Measurements from ENCODE around the gene PSMD13. TPM values are rescaled to one million over a fixed set of nuclear protein-coding genes. Genes with fewer than 3 reads are reported as not detected.

PSMD13 gene
- total RNA-seq, 5 donors from 2014 or later (not counting 1 experiment from before 2014, with no cell fraction given), result 74.0 to 115 (median 108) TPM

DNA sequence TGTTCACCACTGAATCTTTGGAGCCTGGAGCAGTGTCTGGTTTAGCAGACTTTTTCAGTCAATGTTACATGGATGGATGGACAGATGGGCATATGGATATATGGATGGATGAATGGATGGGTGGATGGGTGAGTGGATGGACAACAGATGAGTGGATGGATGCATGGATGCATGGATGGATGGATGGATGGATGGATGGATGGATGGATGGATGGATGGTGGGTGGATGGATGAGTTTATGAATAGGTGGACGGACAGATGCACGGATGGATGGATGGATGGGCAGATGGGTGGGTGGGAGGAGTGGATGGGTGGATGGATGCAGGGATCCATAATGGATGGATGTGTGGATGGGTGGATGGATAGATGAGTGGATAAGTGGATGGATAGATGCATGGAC lies 19.0 kb downstream of the PSMD13 start:
- no peaks in the 10 kb centered on the region for H3K9me3 ChIP-seq
- Mint-ChIP-seq H3K27me3 (peaks cover 0 to 4% of the 10 kb centered on the region in 2 donors), H3K36me3 (peaks cover 25% of the 10 kb centered on the region), H3K27ac (no peak overlapping the region), H3K4me1 (peaks cover 5 to 15% (median 6%) of the 10 kb centered on the region in 3 donors), H3K9me3 (no peaks in the 10 kb centered on the region), H3K4me3 (no peak overlapping the region)
- ChIA-PET POLR2A (no interaction called here), CTCF (no interaction called here)
- no peak for DNase-seq
- peaks cover 5 to 30% of the 10 kb centered on the region in 2 donors for H3K36me3 ChIP-seq (ENCODE audit: control insufficient read depth in 2 of 2, extremely low read depth in 1 of 2, insufficient read depth in 1 of 2, low read length in 1 of 2)
- no peak for ATAC-seq (replicated peaks in 1 of 4)
- peaks cover 0 to 7% of the 10 kb centered on the region in 2 experiments for H3K27me3 ChIP-seq (replicated peaks in 1 of 2; ENCODE audit: control insufficient read depth in 2 of 2, extremely low read depth in 1 of 2, insufficient read depth in 2 of 2, low read length in 1 of 2)
- no peak overlapping the region for H3K27ac ChIP-seq (ENCODE audit: low read length)
- H3K4me3 ChIP-seq (ENCODE audit: control insufficient read depth in 1 of 2, extremely low read depth in 1 of 2, low read length in 1 of 2), result no peak overlapping the region
- 98% methylated on average over 2 of the region's 2 CpGs for WGBS (ENCODE audit: insufficient coverage)
- peaks cover 2 to 4% of the 10 kb centered on the region in 2 experiments for H3K4me1 ChIP-seq (ENCODE audit: control insufficient read depth in 1 of 2, extremely low read depth in 1 of 2, insufficient read depth in 2 of 2, low read length in 2 of 2)

DNA sequence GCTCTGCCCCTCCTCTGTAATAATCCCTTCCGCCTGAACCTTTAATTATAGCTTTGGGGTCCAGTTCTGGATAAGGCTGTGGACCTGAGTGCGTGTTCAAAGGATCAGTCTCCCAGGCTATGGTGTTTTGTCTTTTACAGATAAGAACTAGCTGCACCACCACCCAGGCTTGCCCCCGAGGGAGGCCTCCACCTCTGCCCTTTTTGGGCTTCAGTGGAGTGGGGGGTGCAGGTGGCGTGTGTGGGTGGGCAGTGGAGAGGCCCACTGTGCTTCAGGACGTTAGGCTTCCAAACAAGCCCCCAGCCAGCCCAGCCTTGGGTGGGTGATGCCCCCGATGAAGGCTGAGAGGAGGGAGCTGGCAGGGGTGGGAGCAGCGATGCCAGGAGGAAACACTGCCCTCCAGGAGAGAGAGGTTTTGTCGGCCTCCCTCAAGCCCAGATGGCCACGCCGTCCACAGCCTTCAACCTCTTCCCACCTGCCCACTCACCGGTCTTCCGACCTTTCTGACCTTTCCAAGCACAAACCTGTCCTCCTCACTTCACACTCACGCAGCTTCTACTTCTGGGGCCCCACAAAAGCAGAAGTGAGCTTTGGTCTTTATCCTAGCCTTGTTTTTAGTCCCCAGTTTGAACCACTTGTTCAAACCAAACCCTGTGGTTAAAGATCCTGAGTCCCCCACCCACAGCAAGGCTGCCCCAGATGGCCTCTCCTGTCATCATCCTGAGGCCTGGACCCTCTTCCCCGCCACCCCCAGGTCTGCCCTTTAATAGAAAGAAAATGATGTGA lies 20.4 kb downstream of the PSMD13 start:
- Mint-ChIP-seq H3K36me3 (peaks cover 17% of the 10 kb centered on the region), H3K4me3 (no peak overlapping the region), H3K9me3 (no peaks in the 10 kb centered on the region), H3K27ac (no peak overlapping the region), H3K27me3 (peaks cover 0 to 4% of the 10 kb centered on the region in 2 donors), H3K4me1 (peaks cover 0 to 11% (median under 1%) of the 10 kb centered on the region in 3 donors)
- peaks cover 5 to 18% of the 10 kb centered on the region in 2 donors for H3K36me3 ChIP-seq (ENCODE audit: control insufficient read depth in 2 of 2, extremely low read depth in 1 of 2, insufficient read depth in 1 of 2, low read length in 1 of 2)
- no peak for DNase-seq
- no peak overlapping the region for H3K4me3 ChIP-seq (ENCODE audit: control insufficient read depth in 1 of 2, extremely low read depth in 1 of 2, low read length in 1 of 2)
- ChIA-PET CTCF (no interaction called here), POLR2A (interaction anchor here in 1 of 2 donors (0.6 kb wide), 1 partner anchor 22 kb away, joined by 3 read pairs; no protein-coding TSS in a partner anchor)
- H3K4me1 ChIP-seq (ENCODE audit: control insufficient read depth in 1 of 2, extremely low read depth in 1 of 2, insufficient read depth in 2 of 2, low read length in 2 of 2), result no peaks in the 10 kb centered on the region
- H3K27ac ChIP-seq (ENCODE audit: low read length), result no peak overlapping the region
- H3K27me3 ChIP-seq (replicated peaks in 1 of 2; ENCODE audit: control insufficient read depth in 2 of 2, extremely low read depth in 1 of 2, insufficient read depth in 2 of 2, low read length in 1 of 2), result peaks cover 0 to 7% of the 10 kb centered on the region in 2 experiments
- H3K9me3 ChIP-seq, result no peaks in the 10 kb centered on the region
- whole genome bisulfite sequencing (ENCODE audit: insufficient coverage), result 80% methylated on average over 8 of the region's 14 CpGs
- ATAC-seq (replicated peaks in 1 of 4), result no peak

DNA sequence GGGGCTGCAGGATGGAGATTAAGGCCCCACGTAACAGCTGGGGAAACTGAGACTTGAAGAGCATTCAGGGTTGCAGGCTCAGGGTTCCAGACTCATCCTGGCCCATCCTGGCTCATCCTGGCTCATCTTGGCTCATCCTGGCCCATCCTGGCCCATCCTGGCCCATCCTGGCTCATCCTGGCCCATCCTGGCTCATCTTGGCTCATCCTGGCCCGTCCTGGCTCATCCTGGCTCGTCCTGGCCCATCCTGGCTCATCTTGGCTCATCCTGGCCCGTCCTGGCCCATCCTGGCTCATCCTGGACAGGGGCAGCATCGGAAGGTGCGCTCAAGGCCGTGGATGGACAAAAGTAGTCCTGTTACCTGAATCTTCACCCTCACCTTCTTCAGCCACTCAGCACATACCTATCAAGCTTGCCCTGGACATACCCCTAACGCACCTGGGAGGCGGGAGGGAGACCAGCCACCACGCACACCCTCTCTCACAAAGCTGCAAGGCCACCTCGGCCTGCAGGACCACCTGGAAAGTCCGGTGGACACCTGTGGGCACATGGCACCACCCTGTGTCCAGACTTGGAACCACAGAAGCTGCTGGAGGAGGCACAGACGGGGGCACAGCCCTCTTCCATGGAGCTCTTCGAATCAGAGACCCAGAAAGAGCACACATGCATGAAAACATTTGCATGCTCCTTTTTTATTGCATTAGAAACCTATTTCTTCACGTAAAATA lies 21.2 kb downstream of the PSMD13 start:
- Mint-ChIP-seq H3K36me3 (peaks cover 9% of the 10 kb centered on the region), H3K4me1 (peaks cover 0 to 11% (median 2%) of the 10 kb centered on the region in 3 donors), H3K27ac (no peak overlapping the region), H3K4me3 (no peak overlapping the region), H3K9me3 (no peaks in the 10 kb centered on the region), H3K27me3 (peaks cover 0 to 4% of the 10 kb centered on the region in 2 donors)
- DNase-seq (no peak), ATAC-seq (replicated peaks in 1 of 4) (no peak)
- no peaks in the 10 kb centered on the region for H3K9me3 ChIP-seq
- H3K4me1 ChIP-seq (ENCODE audit: control insufficient read depth in 1 of 2, extremely low read depth in 1 of 2, insufficient read depth in 2 of 2, low read length in 2 of 2), result no peaks in the 10 kb centered on the region
- peaks cover 5 to 10% of the 10 kb centered on the region in 2 donors for H3K36me3 ChIP-seq (ENCODE audit: control insufficient read depth in 2 of 2, extremely low read depth in 1 of 2, insufficient read depth in 1 of 2, low read length in 1 of 2)
- peaks cover 0 to 7% of the 10 kb centered on the region in 2 experiments for H3K27me3 ChIP-seq (replicated peaks in 1 of 2; ENCODE audit: control insufficient read depth in 2 of 2, extremely low read depth in 1 of 2, insufficient read depth in 2 of 2, low read length in 1 of 2)
- no peak overlapping the region for H3K27ac ChIP-seq (ENCODE audit: low read length)
- 77% methylated on average over 13 of the region's 15 CpGs for WGBS (ENCODE audit: insufficient coverage)
- CTCF ChIA-PET, result no interaction called here
- H3K4me3 ChIP-seq (ENCODE audit: control insufficient read depth in 1 of 2, extremely low read depth in 1 of 2, low read length in 1 of 2), result no peak overlapping the region
- POLR2A ChIA-PET, result interaction anchor here in 1 of 2 donors (0.6 kb wide), 1 partner anchor 23 kb away, joined by 3 read pairs; no protein-coding TSS in a partner anchor

DNA sequence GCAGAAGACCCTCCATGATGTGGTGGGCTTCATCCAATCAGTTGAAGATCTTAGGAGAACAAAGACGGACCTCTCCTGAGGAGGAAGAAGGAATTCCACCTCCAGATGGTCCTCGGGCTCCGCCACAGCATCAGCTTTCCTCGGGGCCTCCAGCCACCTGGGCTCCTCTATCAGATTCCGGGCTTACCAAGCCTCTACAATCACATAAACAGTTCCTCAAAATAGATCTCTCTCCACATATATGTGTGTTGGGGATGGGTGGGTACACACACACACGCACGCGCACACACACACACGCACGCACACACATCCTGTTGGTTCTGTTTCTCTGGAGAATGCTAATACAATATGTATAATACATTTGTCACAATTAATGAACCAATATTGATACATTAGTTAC lies 22.6 kb downstream of the PSMD13 start:
- no CpG with 5 or more reads among the region's 10 CpGs for WGBS (ENCODE audit: insufficient coverage)
- Mint-ChIP-seq H3K27me3 (peaks cover 0 to 4% of the 10 kb centered on the region in 2 donors), H3K4me1 (peaks cover 0 to 11% (median 2%) of the 10 kb centered on the region in 3 donors), H3K9me3 (no peaks in the 10 kb centered on the region), H3K36me3 (no peaks in the 10 kb centered on the region), H3K27ac (no peak overlapping the region), H3K4me3 (no peak overlapping the region)
- ChIA-PET POLR2A (interaction anchor here in 1 of 2 donors (0.6 kb wide), 1 partner anchor 46 kb away, joined by 5 read pairs; no protein-coding TSS in a partner anchor), CTCF (no interaction called here)
- Histone ChIP-seq H3K9me3 (no peaks in the 10 kb centered on the region), H3K4me1 (ENCODE audit: control insufficient read depth in 1 of 2, extremely low read depth in 1 of 2, insufficient read depth in 2 of 2, low read length in 2 of 2) (no peaks in the 10 kb centered on the region), H3K36me3 (ENCODE audit: control insufficient read depth in 2 of 2, extremely low read depth in 1 of 2, insufficient read depth in 1 of 2, low read length in 1 of 2) (no peaks in the 10 kb centered on the region), H3K27me3 (replicated peaks in 1 of 2; ENCODE audit: control insufficient read depth in 2 of 2, extremely low read depth in 1 of 2, insufficient read depth in 2 of 2, low read length in 1 of 2) (peaks cover 0 to 7% of the 10 kb centered on the region in 2 experiments), H3K4me3 (ENCODE audit: control insufficient read depth in 1 of 2, extremely low read depth in 1 of 2, low read length in 1 of 2) (no peak overlapping the region), H3K27ac (ENCODE audit: low read length) (no peak overlapping the region)
- ATAC-seq (replicated peaks in 1 of 4) (no peak), DNase-seq (no peak)

DNA sequence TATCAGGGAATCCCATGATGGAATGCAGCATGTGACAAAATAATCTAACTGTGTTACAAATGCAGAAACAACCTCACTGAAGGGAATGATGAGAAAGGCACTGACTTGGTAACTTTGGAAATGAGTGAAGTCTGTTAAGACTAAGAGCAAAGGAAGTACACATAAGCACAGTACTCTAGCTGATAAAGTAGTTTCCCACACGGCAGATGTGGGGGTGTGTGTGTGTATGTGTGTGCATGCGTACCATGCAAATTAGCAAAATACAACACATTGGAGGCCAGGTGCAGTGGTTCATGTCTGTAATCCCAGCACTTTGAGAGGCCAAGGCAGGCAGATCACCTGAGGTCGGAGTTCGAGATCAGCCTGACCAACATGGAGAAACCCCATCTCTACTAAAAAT lies 24.8 kb downstream of the PSMD13 start:
- Mint-ChIP-seq H3K36me3 (no peaks in the 10 kb centered on the region), H3K4me1 (peaks cover 1 to 11% (median 4%) of the 10 kb centered on the region in 3 donors), H3K9me3 (no peaks in the 10 kb centered on the region), H3K4me3 (no peak overlapping the region), H3K27ac (no peak overlapping the region), H3K27me3 (peaks cover 0 to 4% of the 10 kb centered on the region in 2 donors)
- Histone ChIP-seq H3K4me1 (ENCODE audit: control insufficient read depth in 1 of 2, extremely low read depth in 1 of 2, insufficient read depth in 2 of 2, low read length in 2 of 2) (peaks cover 0 to under 1% of the 10 kb centered on the region in 2 experiments), H3K4me3 (ENCODE audit: control insufficient read depth in 1 of 2, extremely low read depth in 1 of 2, low read length in 1 of 2) (no peak overlapping the region), H3K27ac (ENCODE audit: low read length) (no peak overlapping the region), H3K27me3 (replicated peaks in 1 of 2; ENCODE audit: control insufficient read depth in 2 of 2, extremely low read depth in 1 of 2, insufficient read depth in 2 of 2, low read length in 1 of 2) (peaks cover 0 to 7% of the 10 kb centered on the region in 2 experiments), H3K36me3 (ENCODE audit: control insufficient read depth in 2 of 2, extremely low read depth in 1 of 2, insufficient read depth in 1 of 2, low read length in 1 of 2) (no peaks in the 10 kb centered on the region), H3K9me3 (no peaks in the 10 kb centered on the region)
- ChIA-PET POLR2A (interaction anchor here in 1 of 2 donors (1.0 kb wide), 1 partner anchor 13 kb away, joined by 4 read pairs; no protein-coding TSS in a partner anchor), CTCF (interaction anchor here in 1 of 2 donors (1.3 kb wide), 1 partner anchor 13 kb away, joined by 5 read pairs; no protein-coding TSS in a partner anchor)
- no peak for ATAC-seq (replicated peaks in 1 of 4)
- 100% methylated on average over 1 of the region's 4 CpGs for WGBS (ENCODE audit: insufficient coverage)
- DNase-seq, result no peak
